GM12872 (cell line): ENCODE measurements around the gene MYO9A.

Experiments used
- TF ChIP-seq, protein P1 (sequence below): IDR thresholded peaks from 3 replicates; pipeline ENCODE4 v1.5.1; 2011; ENCODE audit warnings: low read depth, mild to moderate bottlenecking, low read length, moderate library complexity; ENCODE audit not compliant: insufficient read depth

Gene MYO9A

DNA sequence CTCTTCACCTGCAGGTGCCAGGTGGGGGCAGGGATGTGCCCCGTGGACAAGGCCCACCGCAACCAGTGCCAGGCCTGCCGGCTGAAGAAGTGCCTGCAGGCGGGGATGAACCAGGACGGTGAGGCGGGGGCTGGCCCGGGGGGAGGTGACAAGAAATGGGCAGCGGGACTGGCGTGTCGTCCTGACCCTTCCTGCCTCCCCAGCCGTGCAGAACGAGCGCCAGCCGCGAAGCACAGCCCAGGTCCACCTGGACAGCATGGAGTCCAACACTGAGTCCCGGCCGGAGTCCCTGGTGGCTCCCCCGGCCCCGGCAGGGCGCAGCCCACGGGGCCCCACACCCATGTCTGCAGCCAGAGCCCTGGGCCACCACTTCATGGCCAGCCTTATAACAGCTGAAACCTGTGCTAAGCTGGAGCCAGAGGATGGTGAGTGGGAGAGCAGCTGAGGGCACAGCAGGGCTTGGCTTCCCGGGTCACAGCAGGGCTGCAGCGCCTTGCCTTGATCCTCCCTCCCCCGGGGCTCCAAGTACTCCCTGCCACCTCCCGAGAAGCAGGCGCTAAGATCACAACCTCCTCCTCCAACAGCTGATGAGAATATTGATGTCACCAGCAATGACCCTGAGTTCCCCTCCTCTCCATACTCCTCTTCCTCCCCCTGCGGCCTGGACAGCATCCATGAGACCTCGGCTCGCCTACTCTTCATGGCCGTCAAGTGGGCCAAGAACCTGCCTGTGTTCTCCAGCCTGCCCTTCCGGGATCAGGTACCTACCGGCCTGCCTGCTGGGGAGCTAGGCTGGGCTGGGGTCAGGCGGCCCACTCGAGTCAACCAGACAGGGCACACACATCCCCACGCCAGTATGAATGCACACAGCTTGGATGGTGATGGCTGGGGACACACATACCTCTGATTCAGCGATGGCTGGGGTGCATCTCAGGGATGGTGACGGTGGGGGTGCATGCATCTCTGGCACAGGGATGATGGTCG is 305.9 kb downstream of the MYO9A start:
- TF ChIP-seq, protein P1, sequence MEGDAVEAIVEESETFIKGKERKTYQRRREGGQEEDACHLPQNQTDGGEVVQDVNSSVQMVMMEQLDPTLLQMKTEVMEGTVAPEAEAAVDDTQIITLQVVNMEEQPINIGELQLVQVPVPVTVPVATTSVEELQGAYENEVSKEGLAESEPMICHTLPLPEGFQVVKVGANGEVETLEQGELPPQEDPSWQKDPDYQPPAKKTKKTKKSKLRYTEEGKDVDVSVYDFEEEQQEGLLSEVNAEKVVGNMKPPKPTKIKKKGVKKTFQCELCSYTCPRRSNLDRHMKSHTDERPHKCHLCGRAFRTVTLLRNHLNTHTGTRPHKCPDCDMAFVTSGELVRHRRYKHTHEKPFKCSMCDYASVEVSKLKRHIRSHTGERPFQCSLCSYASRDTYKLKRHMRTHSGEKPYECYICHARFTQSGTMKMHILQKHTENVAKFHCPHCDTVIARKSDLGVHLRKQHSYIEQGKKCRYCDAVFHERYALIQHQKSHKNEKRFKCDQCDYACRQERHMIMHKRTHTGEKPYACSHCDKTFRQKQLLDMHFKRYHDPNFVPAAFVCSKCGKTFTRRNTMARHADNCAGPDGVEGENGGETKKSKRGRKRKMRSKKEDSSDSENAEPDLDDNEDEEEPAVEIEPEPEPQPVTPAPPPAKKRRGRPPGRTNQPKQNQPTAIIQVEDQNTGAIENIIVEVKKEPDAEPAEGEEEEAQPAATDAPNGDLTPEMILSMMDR, result no peak

DNA sequence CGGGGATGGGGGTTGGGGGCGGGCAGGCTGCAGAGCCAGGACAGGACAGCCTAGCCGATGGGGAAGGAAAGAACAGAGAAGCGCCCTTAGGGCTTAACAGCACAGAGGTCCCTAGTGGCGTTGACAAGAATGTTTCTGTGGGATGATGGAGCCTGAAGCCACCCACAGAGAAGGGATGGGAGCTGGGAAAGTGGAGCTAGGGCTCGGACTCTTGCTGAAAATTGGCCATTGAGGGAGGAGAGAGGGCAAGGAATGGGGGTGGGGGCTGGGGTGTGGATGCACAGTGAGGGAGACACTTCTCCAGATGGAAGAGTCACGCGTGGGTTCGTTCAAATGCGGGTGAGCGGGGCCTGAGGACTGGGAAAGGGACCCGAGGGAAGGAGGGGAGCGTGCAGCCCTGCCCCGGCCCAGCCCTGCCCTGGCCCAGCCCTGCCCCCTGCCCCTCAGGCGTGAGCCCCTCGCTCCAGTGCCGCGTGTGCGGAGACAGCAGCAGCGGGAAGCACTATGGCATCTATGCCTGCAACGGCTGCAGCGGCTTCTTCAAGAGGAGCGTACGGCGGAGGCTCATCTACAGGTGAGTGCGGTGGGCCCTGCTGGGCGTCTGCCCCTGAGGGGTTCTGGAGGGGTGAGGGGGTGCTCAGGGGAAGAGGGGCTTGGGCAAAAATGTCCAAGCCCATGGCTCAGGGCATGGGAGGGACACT is 306.8 kb downstream of the MYO9A start:
- TF ChIP-seq, protein P1, result no peak

DNA sequence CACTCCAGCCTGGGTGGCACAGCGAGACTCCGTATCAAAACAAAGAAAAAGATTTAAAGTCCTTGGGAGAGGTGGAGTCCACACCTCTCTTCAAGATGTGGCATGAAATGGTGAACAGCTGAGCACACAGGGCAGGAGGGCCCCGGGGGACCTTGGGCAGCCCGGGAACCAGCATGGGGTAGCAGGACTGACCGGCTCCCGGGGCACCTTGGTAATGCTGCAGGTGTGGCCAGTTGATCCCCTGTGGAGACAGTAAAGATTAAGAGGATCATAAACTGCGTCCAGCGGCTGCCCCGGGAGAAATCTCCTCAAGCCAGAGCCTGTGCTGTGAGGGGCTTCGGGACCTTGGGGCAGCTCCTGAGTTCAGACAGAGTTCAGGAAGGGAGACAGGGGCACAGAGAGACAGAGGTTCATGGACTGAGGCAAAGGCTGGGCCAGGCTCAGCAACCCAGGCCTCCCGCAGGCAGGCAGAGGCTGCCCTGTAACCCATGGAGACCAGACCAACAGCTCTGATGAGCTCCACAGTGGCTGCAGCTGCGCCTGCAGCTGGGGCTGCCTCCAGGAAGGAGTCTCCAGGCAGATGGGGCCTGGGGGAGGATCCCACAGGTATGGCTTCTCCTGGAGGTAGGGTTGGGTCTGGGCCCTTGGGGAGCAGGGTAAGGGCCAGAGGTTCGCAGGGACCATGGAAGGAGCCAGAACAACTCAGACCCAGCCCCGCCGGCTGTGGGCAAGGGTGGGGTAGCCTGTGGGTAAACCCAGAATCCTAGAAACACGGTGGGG is 307.5 kb downstream of the MYO9A start, which contains the start of gene NR2E3:
Gene NR2E3, plus strand, starts transcription at position 299 of the 780 bp plus-strand sequence. Its CDS starts 190 bp downstream, at position 489.
- TF ChIP-seq, protein P1, result no peak

DNA sequence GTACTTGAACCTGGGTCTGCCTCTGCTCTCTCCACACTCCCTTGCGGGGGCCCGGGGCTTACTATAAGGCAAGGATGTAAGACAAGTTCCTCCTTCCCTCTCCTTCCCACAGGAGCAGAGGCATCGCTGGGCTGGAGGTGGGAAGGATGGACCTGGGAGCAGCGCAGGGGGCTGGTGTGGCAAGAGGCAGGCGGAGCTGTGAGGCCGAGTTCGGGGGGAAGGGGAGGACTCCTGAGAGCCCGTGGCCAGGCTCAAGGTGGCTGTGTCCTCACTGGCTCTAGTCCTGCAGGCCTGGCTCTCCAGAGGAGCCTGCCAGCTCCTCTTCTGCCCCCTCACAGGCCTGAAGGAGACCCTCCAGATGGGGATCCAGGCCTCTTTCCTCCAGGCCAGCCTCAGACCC is 308.6 kb downstream of the MYO9A start:
- TF ChIP-seq, protein P1, result no peak

DNA sequence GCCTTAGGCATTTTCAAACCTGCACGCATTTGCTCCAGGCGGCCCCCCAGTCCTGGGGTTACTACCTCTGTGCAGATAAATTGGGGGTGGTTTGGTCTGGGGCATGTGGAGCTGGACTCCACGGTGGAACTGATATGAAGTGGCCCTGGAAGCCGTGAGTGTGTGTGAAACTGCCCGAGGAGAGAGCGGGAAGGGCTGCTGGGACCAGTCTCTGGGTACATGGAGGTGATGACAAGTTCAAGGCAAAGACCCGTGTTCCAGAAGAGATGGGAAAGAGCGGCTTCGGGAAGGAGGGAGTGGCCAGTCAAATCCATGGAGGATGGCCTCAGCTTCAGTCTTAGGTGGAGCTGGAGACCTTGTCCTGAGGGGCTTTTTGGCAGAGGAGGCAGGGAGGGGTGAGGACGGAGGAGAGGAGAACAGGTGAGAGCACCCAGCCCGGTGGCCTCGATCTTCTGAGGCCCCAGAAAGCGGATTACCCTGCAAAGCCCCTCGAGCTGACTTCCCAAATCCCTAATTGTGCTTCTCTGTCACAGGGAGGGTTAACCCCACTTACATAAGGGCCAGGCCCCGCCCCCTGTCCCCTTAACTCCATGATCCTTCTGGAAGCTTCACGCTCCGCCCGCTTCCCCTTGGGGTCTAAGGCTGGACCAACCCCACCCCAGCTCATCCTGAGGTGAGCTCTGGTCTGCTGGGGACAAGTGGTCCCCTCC is 309.5 kb downstream of the MYO9A start:
- TF ChIP-seq, protein P1, result no peak

DNA sequence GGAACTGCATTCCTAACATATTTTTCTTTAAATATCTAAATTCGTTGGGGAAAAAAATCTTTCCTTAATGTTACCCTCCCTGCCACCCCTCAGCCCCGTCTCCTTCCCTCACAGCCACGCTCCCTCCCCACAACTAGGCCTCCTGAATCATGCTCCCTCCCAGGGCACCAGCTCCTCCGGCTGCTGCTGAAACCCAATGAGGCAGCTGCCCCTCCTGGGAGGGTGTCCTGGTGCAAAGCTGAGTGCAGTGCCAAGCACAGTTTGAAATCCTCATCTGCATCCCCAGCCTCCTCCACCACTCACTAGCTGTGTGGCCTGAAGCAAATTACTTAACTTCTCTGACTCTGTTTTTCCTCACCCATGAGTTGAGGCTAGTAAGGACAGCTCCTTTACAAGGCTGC is 310.3 kb downstream of the MYO9A start:
- TF ChIP-seq, protein P1, result no peak
